ENCODE measurements around the gene CA6. TPM values are rescaled to one million over a fixed set of nuclear protein-coding genes. Genes with fewer than 3 reads are reported as not detected.
A peak's percentile ranks its signal among the peaks of the same experiment; 100 is the strongest.
"Not testable (repeated sequence)": the region's sequence is repeated elsewhere in the genome, so short reads cannot be mapped to it uniquely, and the experiment has no call there.

CA6 gene
- total RNA-seq, 1 donor from 2014 or later: not detected

DNA sequence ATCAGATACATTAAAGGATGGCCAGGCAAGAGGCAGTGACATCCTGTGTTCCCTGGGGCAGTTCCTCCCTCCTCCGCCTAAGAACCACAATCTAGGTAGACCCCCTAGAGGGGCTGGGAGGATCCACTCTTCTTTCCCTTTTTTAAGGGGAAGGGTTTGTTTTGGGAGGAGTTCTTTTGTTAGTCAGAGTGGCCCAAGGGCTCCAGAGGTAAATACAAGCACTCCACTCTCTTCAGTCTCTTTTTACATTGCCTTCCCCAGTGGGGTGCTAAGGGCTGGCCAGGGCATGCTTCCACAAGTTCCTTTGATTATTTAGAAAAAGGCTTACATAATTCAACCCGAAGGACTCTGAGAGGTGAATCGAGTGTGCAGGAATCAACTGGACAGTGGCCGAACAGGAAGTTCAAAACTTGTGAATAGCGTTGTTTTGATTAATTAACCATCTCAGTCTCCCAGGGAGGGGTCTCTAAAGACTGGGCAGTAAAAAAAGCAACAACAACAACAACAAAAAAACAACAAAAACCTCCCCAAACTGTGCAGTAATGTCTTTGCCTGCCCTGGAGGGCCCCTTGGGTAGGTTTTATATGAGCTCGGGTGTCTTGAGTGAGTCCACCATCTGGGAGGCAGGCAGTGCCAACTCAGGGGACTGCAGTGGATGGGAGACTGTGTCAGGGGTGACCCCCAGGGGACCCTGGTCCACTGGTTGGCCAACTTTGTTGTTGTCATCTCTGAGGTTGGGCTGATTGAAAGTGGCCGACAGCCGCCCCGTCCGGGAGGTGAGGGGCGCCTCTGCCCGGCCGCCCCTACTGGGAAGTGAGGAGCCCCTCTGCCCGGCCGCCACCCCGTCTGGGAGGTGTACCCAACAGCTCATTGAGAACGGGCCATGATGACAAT lies 34.0 kb upstream of the CA6 start:
- Mint-ChIP-seq H3K36me3 (peaks cover 4% of the 10 kb centered on the region), H3K27me3 (ENCODE audit: low read depth) (no peaks in the 10 kb centered on the region), H3K4me1 (peaks cover 20% of the 10 kb centered on the region), H3K27ac (no peak overlapping the region), H3K4me3 (no peak overlapping the region), H3K9me3 (peaks cover 6% of the 10 kb centered on the region)
- TF ChIP-seq, protein P1, sequence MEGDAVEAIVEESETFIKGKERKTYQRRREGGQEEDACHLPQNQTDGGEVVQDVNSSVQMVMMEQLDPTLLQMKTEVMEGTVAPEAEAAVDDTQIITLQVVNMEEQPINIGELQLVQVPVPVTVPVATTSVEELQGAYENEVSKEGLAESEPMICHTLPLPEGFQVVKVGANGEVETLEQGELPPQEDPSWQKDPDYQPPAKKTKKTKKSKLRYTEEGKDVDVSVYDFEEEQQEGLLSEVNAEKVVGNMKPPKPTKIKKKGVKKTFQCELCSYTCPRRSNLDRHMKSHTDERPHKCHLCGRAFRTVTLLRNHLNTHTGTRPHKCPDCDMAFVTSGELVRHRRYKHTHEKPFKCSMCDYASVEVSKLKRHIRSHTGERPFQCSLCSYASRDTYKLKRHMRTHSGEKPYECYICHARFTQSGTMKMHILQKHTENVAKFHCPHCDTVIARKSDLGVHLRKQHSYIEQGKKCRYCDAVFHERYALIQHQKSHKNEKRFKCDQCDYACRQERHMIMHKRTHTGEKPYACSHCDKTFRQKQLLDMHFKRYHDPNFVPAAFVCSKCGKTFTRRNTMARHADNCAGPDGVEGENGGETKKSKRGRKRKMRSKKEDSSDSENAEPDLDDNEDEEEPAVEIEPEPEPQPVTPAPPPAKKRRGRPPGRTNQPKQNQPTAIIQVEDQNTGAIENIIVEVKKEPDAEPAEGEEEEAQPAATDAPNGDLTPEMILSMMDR (IDR thresholded peaks at IDR 0.05; ENCODE audit: unreplicated experiment): no peak
- DNase-seq (ENCODE audit: low spot score in 2 of 2, unreplicated experiment in 2 of 2): no peak

- Mint-ChIP-seq H3K9me3 (peaks cover 6% of the 10 kb centered on the region), H3K27me3 (ENCODE audit: low read depth) (no peaks in the 10 kb centered on the region), H3K36me3 (peaks cover 4% of the 10 kb centered on the region), H3K27ac (no peak overlapping the region), H3K4me3 (no peak overlapping the region), H3K4me1 (peaks cover 14% of the 10 kb centered on the region)
- TF ChIP-seq, protein P1 (IDR thresholded peaks at IDR 0.05; ENCODE audit: unreplicated experiment): no peak
- no peak for DNase-seq (ENCODE audit: low spot score in 2 of 2, unreplicated experiment in 2 of 2)
Measured at GRCh38 chr1:8913457-8913856, 32.2 kb upstream of the CA6 start.

DNA sequence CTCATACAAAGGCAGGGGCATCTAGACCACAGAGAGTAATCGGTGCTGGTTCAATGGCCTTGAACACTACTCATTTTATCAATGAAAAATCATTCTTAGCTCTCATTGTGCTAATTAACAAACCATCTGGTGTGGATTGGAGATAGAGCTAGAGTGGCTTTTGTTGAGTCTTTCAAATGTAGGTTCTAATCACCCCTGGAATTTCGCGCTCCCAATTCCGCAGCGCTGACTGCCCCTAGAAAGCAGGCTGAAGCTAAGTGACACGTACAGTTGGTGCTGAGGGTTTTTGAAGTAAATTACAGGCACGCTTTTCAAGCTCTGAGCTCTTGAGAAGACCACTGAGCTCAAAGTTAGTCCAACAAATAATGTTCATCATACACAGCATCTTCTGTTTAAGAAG lies 31.2 kb upstream of the CA6 start:
- Mint-ChIP-seq H3K4me3 (no peak overlapping the region), H3K9me3 (peaks cover 6% of the 10 kb centered on the region), H3K27ac (no peak overlapping the region), H3K36me3 (peaks cover 4% of the 10 kb centered on the region), H3K4me1 (peaks cover 14% of the 10 kb centered on the region), H3K27me3 (ENCODE audit: low read depth) (no peaks in the 10 kb centered on the region)
- TF ChIP-seq, protein P1 (IDR thresholded peaks at IDR 0.05; ENCODE audit: unreplicated experiment): no peak
- no peak for DNase-seq (ENCODE audit: low spot score in 2 of 2, unreplicated experiment in 2 of 2)

- Mint-ChIP-seq H3K9me3 (peaks cover 1% of the 10 kb centered on the region), H3K27ac (peak overlapping the region; percentile 48), H3K36me3 (peaks cover under 1% of the 10 kb centered on the region), H3K4me3 (no peak overlapping the region), H3K4me1 (peaks cover 14% of the 10 kb centered on the region), H3K27me3 (ENCODE audit: low read depth) (no peaks in the 10 kb centered on the region)
- DNase-seq (ENCODE audit: low spot score in 2 of 2, unreplicated experiment in 2 of 2): no peak
- TF ChIP-seq, protein P1 (IDR thresholded peaks at IDR 0.05; ENCODE audit: unreplicated experiment): no peak
Measured at GRCh38 chr1:8915446-8915845, 30.2 kb upstream of the CA6 start.

GRCh38 chr1:8917536-8917935 lies 28.1 kb upstream of the CA6 start:
- DNase-seq (ENCODE audit: low spot score in 2 of 2, unreplicated experiment in 2 of 2); H3K27ac Mint-ChIP-seq; H3K4me3 Mint-ChIP-seq; H3K9me3 Mint-ChIP-seq; H3K36me3 Mint-ChIP-seq; H3K27me3 Mint-ChIP-seq (ENCODE audit: low read depth): not testable (repeated sequence)
- H3K4me1 Mint-ChIP-seq: peaks cover 14% of the 10 kb centered on the region

GRCh38 chr1:8922962-8923361 lies 22.7 kb upstream of the CA6 start:
- H3K36me3 Mint-ChIP-seq: no peaks in the 10 kb centered on the region
- no peaks in the 10 kb centered on the region for H3K27me3 Mint-ChIP-seq (ENCODE audit: low read depth)
- H3K4me1 Mint-ChIP-seq: peaks cover 2% of the 10 kb centered on the region
- no peak overlapping the region for H3K27ac Mint-ChIP-seq
- TF ChIP-seq, protein P1 (IDR thresholded peaks at IDR 0.05; ENCODE audit: unreplicated experiment): no peak
- no peak overlapping the region for H3K4me3 Mint-ChIP-seq
- H3K9me3 Mint-ChIP-seq: no peaks in the 10 kb centered on the region
- DNase-seq (ENCODE audit: low spot score in 2 of 2, unreplicated experiment in 2 of 2): no peak

Measured in mesothelial cell of epicardium (in vitro differentiated cells).